Measurements from ENCODE around the gene USP54.

USP54 gene

DNA sequence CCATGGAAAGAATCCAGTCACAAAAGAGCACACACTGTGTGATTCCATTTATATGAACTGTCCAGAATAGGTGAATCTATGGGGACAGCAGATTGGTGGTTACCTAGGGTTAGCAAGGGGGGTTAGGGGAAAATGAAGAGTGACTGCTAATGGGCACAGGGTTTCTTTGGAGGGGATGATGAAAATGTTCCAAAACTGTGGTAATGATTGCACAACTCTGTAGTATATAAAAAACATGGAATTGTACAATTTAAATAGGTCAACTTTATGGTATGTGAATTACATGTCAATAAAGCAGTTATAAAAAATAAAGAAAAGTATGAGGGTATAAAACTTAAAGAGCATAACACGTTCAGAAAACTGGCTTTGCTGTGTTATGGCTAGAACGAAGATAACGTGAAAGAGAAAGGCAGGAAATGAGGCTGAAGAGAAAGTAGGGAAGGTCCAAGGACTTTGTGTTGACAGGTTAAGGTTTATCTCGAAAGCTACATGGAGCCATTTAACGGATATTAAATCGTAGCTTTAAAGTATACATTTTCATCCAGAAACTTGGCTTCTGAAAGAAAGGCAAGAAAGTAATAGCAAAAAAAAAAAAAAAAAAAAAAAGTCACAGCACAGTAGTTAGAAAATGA lies 131.3 kb downstream of the USP54 start:
- H3K4me1 ChIP-seq, result no peaks in the 10 kb centered on the region
- no peak overlapping the region for H3K4me2 ChIP-seq (ENCODE audit: low read length)
- no peak overlapping the region for H3K9ac ChIP-seq
- TF ChIP-seq CTCF (IDR thresholded peaks at IDR 0.05), result no peak
- H2AFZ ChIP-seq, result no peak overlapping the region
- H3K36me3 ChIP-seq (ENCODE audit: control insufficient read depth, insufficient read depth, low read length), result no peaks in the 10 kb centered on the region
- no peaks in the 10 kb centered on the region for H3K79me2 ChIP-seq
- no peaks in the 10 kb centered on the region for H3K27me3 ChIP-seq (ENCODE audit: control insufficient read depth, insufficient read depth, low read length)
- H3K9me3 ChIP-seq (ENCODE audit: control insufficient read depth, low read length), result no peaks in the 10 kb centered on the region
- no peak overlapping the region for H3K27ac ChIP-seq
- no peak overlapping the region for H3K4me3 ChIP-seq (ENCODE audit: low read depth, low read length)

DNA sequence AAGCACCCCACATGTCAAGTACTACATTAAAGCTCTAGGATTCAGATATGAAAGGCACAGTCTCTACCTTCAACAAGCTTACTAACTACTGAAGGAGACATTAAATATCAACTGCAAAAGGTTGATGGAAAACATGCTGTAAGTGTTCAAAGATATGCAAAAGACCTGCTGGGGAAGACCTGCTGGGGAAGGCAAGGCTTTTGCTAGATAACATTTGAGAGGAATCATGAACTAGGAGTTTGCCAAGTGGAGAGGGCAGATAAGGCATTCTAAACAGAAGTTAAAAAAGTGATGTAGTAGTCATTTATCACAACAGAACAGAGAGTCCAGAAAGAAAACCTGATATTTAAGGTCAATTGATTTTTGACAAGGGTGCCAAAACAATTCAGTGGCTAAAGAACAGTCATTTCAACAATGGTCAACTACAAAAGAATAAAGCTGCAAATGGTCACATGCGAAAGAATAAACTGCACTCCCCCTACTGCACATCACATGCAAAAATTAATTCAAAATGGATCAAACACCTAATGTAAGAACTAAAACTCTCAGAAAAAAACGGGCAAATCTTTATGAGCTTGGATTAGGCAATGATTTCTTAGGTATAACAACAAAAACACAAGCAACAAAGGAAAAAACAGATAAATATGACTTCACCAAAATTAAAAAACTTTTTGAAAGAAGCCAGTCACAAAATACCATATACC lies 134.8 kb downstream of the USP54 start:
- Histone ChIP-seq H3K36me3 (ENCODE audit: control insufficient read depth, insufficient read depth, low read length) (no peaks in the 10 kb centered on the region), H3K79me2 (no peaks in the 10 kb centered on the region), H3K27ac (no peak overlapping the region), H3K27me3 (ENCODE audit: control insufficient read depth, insufficient read depth, low read length) (no peaks in the 10 kb centered on the region), H3K4me1 (no peaks in the 10 kb centered on the region), H3K9me3 (ENCODE audit: control insufficient read depth, low read length) (no peaks in the 10 kb centered on the region), H3K4me3 (ENCODE audit: low read depth, low read length) (no peak overlapping the region), H3K4me2 (ENCODE audit: low read length) (no peak overlapping the region), H2AFZ (no peak overlapping the region), H3K9ac (no peak overlapping the region)
- TF ChIP-seq CTCF (IDR thresholded peaks at IDR 0.05), result no peak

DNA sequence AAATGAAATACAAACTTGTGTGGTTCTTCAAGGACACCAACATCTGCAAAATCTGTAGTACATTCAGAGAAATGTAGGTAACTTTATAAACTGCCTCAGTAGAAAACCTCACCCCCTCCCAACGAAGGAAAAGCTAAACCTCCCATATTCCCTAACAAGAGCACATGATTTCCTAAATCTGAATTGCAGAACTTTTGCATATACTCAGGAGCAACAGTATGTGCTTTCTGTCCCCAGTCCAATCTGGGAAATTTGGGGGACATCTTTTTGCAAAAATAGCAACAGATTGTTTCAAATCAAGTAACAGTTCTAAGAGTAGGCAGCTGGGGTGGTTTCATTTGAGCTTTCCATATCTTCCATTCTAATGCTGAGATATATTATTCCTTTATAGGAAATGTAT lies 142.0 kb downstream of the USP54 start:
- Histone ChIP-seq H3K4me2 (ENCODE audit: low read length) (no peak overlapping the region), H3K79me2 (peaks cover 2% of the 10 kb centered on the region), H3K27me3 (ENCODE audit: control insufficient read depth, insufficient read depth, low read length) (no peaks in the 10 kb centered on the region), H3K4me1 (no peaks in the 10 kb centered on the region), H3K36me3 (ENCODE audit: control insufficient read depth, insufficient read depth, low read length) (no peaks in the 10 kb centered on the region), H3K9ac (no peak overlapping the region), H3K9me3 (ENCODE audit: control insufficient read depth, low read length) (no peaks in the 10 kb centered on the region), H3K4me3 (ENCODE audit: low read depth, low read length) (no peak overlapping the region), H2AFZ (no peak overlapping the region), H3K27ac (no peak overlapping the region)
- TF ChIP-seq CTCF (IDR thresholded peaks at IDR 0.05), result no peak

DNA sequence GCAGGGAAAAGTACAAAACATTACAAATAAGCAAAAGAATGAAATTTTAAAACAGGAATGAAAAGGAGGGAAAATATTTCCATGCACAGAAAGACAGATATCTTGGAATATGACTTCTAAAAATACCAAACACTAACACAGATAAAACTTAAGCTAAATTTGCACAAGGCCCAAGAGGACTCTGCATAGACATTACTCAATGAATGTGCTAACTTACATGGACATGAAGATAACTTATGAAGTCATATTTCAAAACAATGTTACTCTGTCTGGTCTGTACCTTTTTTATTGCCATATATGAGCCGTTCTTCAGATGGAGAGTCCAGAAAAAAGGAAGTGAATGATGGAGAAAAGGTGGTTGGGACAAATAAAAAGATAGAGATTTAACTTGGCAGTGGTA lies 142.8 kb downstream of the USP54 start:
- Histone ChIP-seq H2AFZ (no peak overlapping the region), H3K9me3 (ENCODE audit: control insufficient read depth, low read length) (no peaks in the 10 kb centered on the region), H3K27me3 (ENCODE audit: control insufficient read depth, insufficient read depth, low read length) (no peaks in the 10 kb centered on the region), H3K9ac (no peak overlapping the region), H3K79me2 (peaks cover 2% of the 10 kb centered on the region), H3K4me1 (no peaks in the 10 kb centered on the region), H3K27ac (no peak overlapping the region), H3K4me3 (ENCODE audit: low read depth, low read length) (no peak overlapping the region), H3K36me3 (ENCODE audit: control insufficient read depth, insufficient read depth, low read length) (no peaks in the 10 kb centered on the region), H3K4me2 (ENCODE audit: low read length) (no peak overlapping the region)
- no peak for TF ChIP-seq CTCF (IDR thresholded peaks at IDR 0.05)

Measured in parathyroid adenoma (tissue), 2 donors.